Vagina (tissue), 2 donors: ENCODE results near the gene GABARAP. TPM values are rescaled to one million over a fixed set of nuclear protein-coding genes. Genes with fewer than 3 reads are reported as not detected.

Experiments
- DNase-seq, 2 donors: peaks; one replicate each; pipeline ENCODE4 v3.0.0-alpha.2; 2017; ENCODE audit errors: extremely low spot score in 2 of 2
- H3K27ac ChIP-seq: fragments of 200-600 bp; sonication (generic); one replicate; pipeline ENCODE4 v1.5.1; 2019
- H3K27me3 ChIP-seq: fragments of 200-600 bp; sonication (generic); one replicate; pipeline ENCODE4 v1.5.1; 2019
- H3K36me3 ChIP-seq, 2 donors: fragments of 200-600 bp; sonication (generic); one replicate each; pipeline ENCODE4 v1.5.1; 2017 to 2019
- H3K4me1 ChIP-seq: fragments of 200-600 bp; sonication (generic); one replicate; pipeline ENCODE4 v1.5.1; 2019
- H3K4me3 ChIP-seq, 2 donors: fragments of 200-600 bp; sonication (generic); 1 replicate in 1 of 2; 2 replicates in 1 of 2; pipeline ENCODE4 v1.5.1; 2016 to 2019
- H3K9me3 ChIP-seq: fragments of 200-600 bp; sonication (generic); one replicate; pipeline ENCODE4 v1.5.1; 2019
- POLR2A ChIP-seq, 2 donors: fragments of 450-650 bp; IDR thresholded peaks; one replicate each; pipeline ENCODE4 v1.6.1; 2017; ENCODE audit warnings: antibody characterized with exemption in 2 of 2, mild to moderate bottlenecking in 2 of 2, moderate library complexity in 2 of 2
- POLR2AphosphoS5 ChIP-seq, 2 donors: sonication (generic); formaldehyde crosslinking; IDR thresholded peaks; one replicate each; pipeline ENCODE4 v1.9.0; 2017; ENCODE audit warnings: antibody characterized with exemption in 2 of 2, mild to moderate bottlenecking in 2 of 2, low read depth in 1 of 2; ENCODE audit not compliant: insufficient read depth in 1 of 2
- intact Hi-C: fragments of 100-400 bp; cut with DNase I; formaldehyde crosslinking; loops from one replicate; pipeline ENCODE4 v1.15.1; 2023
- total RNA-seq: library from RNA; depleted of rRNA; stranded (reverse); fragments of >200 nt; gene quantifications from one replicate; pipeline ENCODE4 v1.2.3, GENCODE V29; 2016
- TF ChIP-seq, protein P1 (sequence below), 3 experiments: fragments of 450-650 bp in 2 of 3; fragments of 200-600 bp in 1 of 3; sonication (generic) in 1 of 3; IDR thresholded peaks; one replicate each; pipeline ENCODE4 v1.5.1; 2017 to 2019; ENCODE audit warnings: antibody characterized with exemption in 3 of 3, mild to moderate bottlenecking in 2 of 3, moderate library complexity in 2 of 3

Gene GABARAP
- total RNA-seq, 1 donor from 2014 or later: 395 TPM

- no peaks in the 10 kb centered on the region for H3K27me3 ChIP-seq
- no peaks in the 10 kb centered on the region for H3K36me3 ChIP-seq
- H3K9me3 ChIP-seq: no peaks in the 10 kb centered on the region
- peaks cover 24% of the 10 kb centered on the region for H3K4me1 ChIP-seq
- TF ChIP-seq, protein P1, sequence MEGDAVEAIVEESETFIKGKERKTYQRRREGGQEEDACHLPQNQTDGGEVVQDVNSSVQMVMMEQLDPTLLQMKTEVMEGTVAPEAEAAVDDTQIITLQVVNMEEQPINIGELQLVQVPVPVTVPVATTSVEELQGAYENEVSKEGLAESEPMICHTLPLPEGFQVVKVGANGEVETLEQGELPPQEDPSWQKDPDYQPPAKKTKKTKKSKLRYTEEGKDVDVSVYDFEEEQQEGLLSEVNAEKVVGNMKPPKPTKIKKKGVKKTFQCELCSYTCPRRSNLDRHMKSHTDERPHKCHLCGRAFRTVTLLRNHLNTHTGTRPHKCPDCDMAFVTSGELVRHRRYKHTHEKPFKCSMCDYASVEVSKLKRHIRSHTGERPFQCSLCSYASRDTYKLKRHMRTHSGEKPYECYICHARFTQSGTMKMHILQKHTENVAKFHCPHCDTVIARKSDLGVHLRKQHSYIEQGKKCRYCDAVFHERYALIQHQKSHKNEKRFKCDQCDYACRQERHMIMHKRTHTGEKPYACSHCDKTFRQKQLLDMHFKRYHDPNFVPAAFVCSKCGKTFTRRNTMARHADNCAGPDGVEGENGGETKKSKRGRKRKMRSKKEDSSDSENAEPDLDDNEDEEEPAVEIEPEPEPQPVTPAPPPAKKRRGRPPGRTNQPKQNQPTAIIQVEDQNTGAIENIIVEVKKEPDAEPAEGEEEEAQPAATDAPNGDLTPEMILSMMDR (IDR thresholded peaks at IDR 0.05): no peak
- peak; percentile 63 to 76 for TF ChIP-seq POLR2AphosphoS5 (IDR thresholded peaks at IDR 0.05; ENCODE audit: insufficient read depth in 1 of 2, low read depth in 1 of 2)
- peak within 1 kb of the TSS; percentile 43 for H3K4me3 ChIP-seq
- no peak for DNase-seq
- intact Hi-C loops: loop anchor here (2.0 kb wide), 1 partner anchor 15 kb away; no protein-coding TSS in a partner anchor
- peak within 1 kb of the TSS; percentile 77 for H3K27ac ChIP-seq
Measured at GRCh38 chr17:7281074-7281952, 39.1 kb upstream of the GABARAP start, which contains the start of gene SLC2A4. SLC2A4 (plus strand) TSS chr17:7281718; CDS start chr17:7281935, 217 bp downstream.

DNA sequence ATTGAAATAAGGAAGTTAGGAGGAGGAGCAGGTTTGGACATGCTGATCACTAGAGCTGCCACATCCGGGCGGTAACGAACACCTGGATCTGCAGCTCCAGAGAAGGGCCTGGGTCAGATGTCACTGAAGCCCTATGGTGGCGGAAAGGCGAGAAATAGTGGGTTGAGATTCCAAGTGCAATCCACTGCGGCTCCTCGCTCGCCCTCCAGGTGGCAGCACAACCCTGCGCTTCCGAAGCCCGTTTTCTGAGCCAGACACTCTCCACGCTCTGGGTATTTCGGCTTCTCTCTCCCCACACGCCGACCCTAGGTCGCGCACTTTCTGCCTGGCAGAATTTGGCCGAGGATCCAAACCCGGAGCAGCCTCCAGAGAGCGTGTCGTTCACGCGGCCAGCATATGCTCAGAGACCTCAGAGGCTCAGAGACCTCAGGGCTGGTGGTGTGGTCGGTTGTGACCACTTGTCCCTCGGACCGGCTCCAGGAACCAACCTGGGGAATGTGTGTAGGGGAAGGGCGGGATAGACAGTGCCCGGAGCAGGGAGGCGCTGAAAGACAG, 38.3 kb upstream of the GABARAP start:
- TF ChIP-seq POLR2A (IDR thresholded peaks at IDR 0.05) (no peak), POLR2AphosphoS5 (IDR thresholded peaks at IDR 0.05; ENCODE audit: insufficient read depth in 1 of 2, low read depth in 1 of 2) (peak in 1 of 2 donors; percentile 51)
- TF ChIP-seq, protein P1 (IDR thresholded peaks at IDR 0.05): peak; percentile 83 to 92 (median 90)
- H3K36me3 ChIP-seq: no peaks in the 10 kb centered on the region
- H3K9me3 ChIP-seq: no peaks in the 10 kb centered on the region
- no peak for DNase-seq
- intact Hi-C loops: loop anchor here (2.0 kb wide), 1 partner anchor 16 kb away; no protein-coding TSS in a partner anchor
- peaks cover 24% of the 10 kb centered on the region for H3K4me1 ChIP-seq
- peak overlapping the region; percentile 43 for H3K4me3 ChIP-seq
- H3K27ac ChIP-seq: peak overlapping the region; percentile 77
- no peaks in the 10 kb centered on the region for H3K27me3 ChIP-seq

DNA sequence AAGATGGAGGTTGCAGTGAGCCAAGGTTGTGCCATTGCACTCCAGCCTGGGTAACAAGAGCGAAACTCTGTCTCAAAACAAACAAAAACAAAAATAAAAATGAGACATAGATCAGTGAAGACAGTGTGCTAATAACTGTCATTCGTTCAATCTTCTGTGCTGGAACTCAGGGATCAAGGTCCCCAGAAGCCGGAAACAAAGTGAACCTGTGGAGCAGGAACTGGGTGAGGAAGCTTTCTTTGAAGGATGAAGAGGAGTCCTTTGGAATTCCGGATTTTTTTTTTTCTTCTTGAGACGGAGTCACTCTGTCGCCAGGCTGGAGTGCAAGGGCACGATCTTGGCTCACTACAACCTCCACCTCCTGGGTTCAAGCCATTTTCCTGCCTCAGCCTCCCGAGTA, 37.2 kb upstream of the GABARAP start:
- no peak for TF ChIP-seq POLR2A (IDR thresholded peaks at IDR 0.05)
- TF ChIP-seq, protein P1 (IDR thresholded peaks at IDR 0.05): no peak
- no peak for TF ChIP-seq POLR2AphosphoS5 (IDR thresholded peaks at IDR 0.05; ENCODE audit: insufficient read depth in 1 of 2, low read depth in 1 of 2)
- Histone ChIP-seq H3K9me3 (no peaks in the 10 kb centered on the region), H3K27me3 (no peaks in the 10 kb centered on the region), H3K36me3 (no peaks in the 10 kb centered on the region), H3K4me3 (no peak overlapping the region), H3K27ac (no peak overlapping the region), H3K4me1 (peaks cover 24% of the 10 kb centered on the region)
- DNase-seq: no peak
- intact Hi-C loops: no loop called here

DNA sequence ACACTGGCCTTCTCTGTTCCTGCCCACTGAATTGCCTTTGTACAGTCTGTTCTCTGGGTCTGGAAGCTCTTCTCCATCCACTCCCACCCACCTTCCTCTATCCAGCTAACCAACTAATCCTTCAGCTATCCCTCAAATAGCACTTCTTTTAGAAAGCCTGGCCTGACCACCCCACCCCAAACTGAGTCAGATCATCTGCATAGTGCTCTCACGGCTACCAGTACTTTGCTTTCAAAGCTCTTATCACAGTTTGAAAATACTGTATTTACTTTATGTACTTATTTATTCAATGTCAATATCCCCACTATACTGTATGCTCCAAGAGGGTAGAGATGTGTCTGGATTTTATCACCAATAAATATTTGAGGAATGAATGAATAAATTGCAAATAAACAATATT, 24.5 kb upstream of the GABARAP start:
- intact Hi-C loops: no loop called here
- H3K27me3 ChIP-seq: peaks cover 11% of the 10 kb centered on the region

More for the DNA sequence above, 24.5 kb upstream of the GABARAP start:
- H3K36me3 ChIP-seq: no peaks in the 10 kb centered on the region
- no peak overlapping the region for H3K27ac ChIP-seq
- DNase-seq: no peak
- H3K9me3 ChIP-seq: no peaks in the 10 kb centered on the region
- H3K4me1 ChIP-seq: peaks cover 21% of the 10 kb centered on the region
- TF ChIP-seq, protein P1 (IDR thresholded peaks at IDR 0.05): no peak
- TF ChIP-seq POLR2A (IDR thresholded peaks at IDR 0.05) (no peak), POLR2AphosphoS5 (IDR thresholded peaks at IDR 0.05; ENCODE audit: insufficient read depth in 1 of 2, low read depth in 1 of 2) (no peak)
- no peak overlapping the region for H3K4me3 ChIP-seq
